ENCODE data around the gene OR1I1. TPM values are rescaled to one million over a fixed set of nuclear protein-coding genes. Genes with fewer than 3 reads are reported as not detected.

Gene OR1I1
- total RNA-seq, 1 experiment from 2014 or later: not detected

GRCh38 chr19:15038294-15038693 lies 43.7 kb upstream of the OR1I1 start:
- H3K4me2 ChIP-seq (ENCODE audit: insufficient read depth, insufficient read length, low read length): no peak overlapping the region
- no peak overlapping the region for H4K8ac ChIP-seq (replicated peaks; ENCODE audit: insufficient read length, low read depth, low read length)
- no peak overlapping the region for H2BK15ac ChIP-seq (ENCODE audit: low read depth, low read length)
- H3K27me3 Mint-ChIP-seq (ENCODE audit: low read depth): peaks cover 8% of the 10 kb centered on the region
- H3K9ac ChIP-seq (ENCODE audit: extremely low read depth, insufficient read length, low read length): no peak overlapping the region
- H2BK20ac ChIP-seq (ENCODE audit: low read depth, low read length, poor library complexity, severe bottlenecking): no peak overlapping the region
- no peak overlapping the region for H3K14ac ChIP-seq (ENCODE audit: insufficient read depth, low read length)
- no peaks in the 10 kb centered on the region for H3K79me1 ChIP-seq (ENCODE audit: insufficient read depth, low read depth, low read length, poor library complexity, severe bottlenecking)
- H4K91ac ChIP-seq (ENCODE audit: insufficient read length, low read depth, low read length): no peak overlapping the region
- H3K23me2 ChIP-seq (ENCODE audit: insufficient read length, low read depth, low read length, poor library complexity, severe bottlenecking): no peaks in the 10 kb centered on the region
- WGBS (ENCODE audit: extremely low coverage, insufficient read length, low lambda C conversion rate): no CpG with 5 or more reads among the region's 3 CpGs
- H4K20me1 ChIP-seq (ENCODE audit: control insufficient read depth, insufficient read depth, insufficient read length): no peaks in the 10 kb centered on the region
- no peak overlapping the region for H2BK5ac ChIP-seq (ENCODE audit: insufficient read length, low read length)
- no peak overlapping the region for H2BK120ac ChIP-seq (ENCODE audit: low read depth, low read length, poor library complexity, severe bottlenecking)
- H3K56ac ChIP-seq (ENCODE audit: insufficient read length, low read depth, low read length): no peak overlapping the region
- H3K9me3 Mint-ChIP-seq: peaks cover 0 to 59% of the 10 kb centered on the region in 2 experiments; a peak in 3 of 5 replicates
- no peaks in the 10 kb centered on the region for H3K27me3 ChIP-seq (ENCODE audit: insufficient read depth, low read length)
- H3K4me1 Mint-ChIP-seq: no peaks in the 10 kb centered on the region
- no peak overlapping the region for H3K18ac ChIP-seq (ENCODE audit: insufficient read length, low read depth, low read length)
- H3K27ac ChIP-seq (ENCODE audit: insufficient read length, low read depth, low read length): no peak overlapping the region
- peaks cover 2% of the 10 kb centered on the region for H3K4me1 ChIP-seq (ENCODE audit: insufficient read depth, low read length)
- peaks cover 0 to 22% (median 0%) of the 10 kb centered on the region in 3 experiments; a peak in 2 of 7 replicates for H3K36me3 Mint-ChIP-seq (ENCODE audit: insufficient read depth in 1 of 3, low read depth in 3 of 3)
- no peak overlapping the region for H2AK5ac ChIP-seq (ENCODE audit: insufficient read length, low read length)
- H3K79me2 ChIP-seq (ENCODE audit: insufficient read depth, low read length): no peaks in the 10 kb centered on the region
- no peak for DNase-seq
- H3K4ac ChIP-seq (ENCODE audit: low read depth, low read length): no peak overlapping the region
- H4K5ac ChIP-seq (ENCODE audit: insufficient read length, low read depth, low read length): no peak overlapping the region
- no peak overlapping the region for H3K23ac ChIP-seq (ENCODE audit: insufficient read length, low read depth, low read length)
- no peak for TF ChIP-seq CTCF (conservative IDR thresholded peaks at IDR 0.05)
- no peaks in the 10 kb centered on the region for H3K9me3 ChIP-seq (ENCODE audit: control insufficient read depth, low read depth, low read length)
- H2BK12ac ChIP-seq (ENCODE audit: insufficient read length, low read depth, low read length): no peak overlapping the region
- no peak overlapping the region; a peak in 1 of 7 replicates for H3K27ac Mint-ChIP-seq
- H3K4me3 Mint-ChIP-seq: no peak overlapping the region
- H2AFZ ChIP-seq (ENCODE audit: low read length): no peak overlapping the region
- no peak overlapping the region for H3T11ph ChIP-seq (ENCODE audit: low read length)
